NB4 (cell line): ENCODE data around the gene CYP2D6.

Experiments used
- CTCF ChIP-seq: IDR thresholded peaks from one replicate; pipeline ENCODE4 v1.5.1; 2012; ENCODE audit warnings: low read depth, low read length
- MAX ChIP-seq: IDR thresholded peaks from 2 replicates; pipeline ENCODE4 v1.6.1; 2011; ENCODE audit warnings: low read depth, low read length
- MYC ChIP-seq: IDR thresholded peaks from 2 replicates; pipeline ENCODE4 v1.6.1; 2011; ENCODE audit warnings: low read depth, low read length
- POLR2A ChIP-seq: IDR thresholded peaks from 2 replicates; pipeline ENCODE4 v1.6.1; 2011; ENCODE audit warnings: mild to moderate bottlenecking; ENCODE audit not compliant: insufficient read length; ENCODE audit errors: extremely low read depth

GRCh38 chr22:42131562-42131961, 952 bp upstream of the CYP2D6 start:
- TF ChIP-seq CTCF: no peak
- TF ChIP-seq POLR2A: no peak
- TF ChIP-seq MAX: no peak
- TF ChIP-seq MYC: no peak
